GM18520 (cell line): Measurements from ENCODE around the gene NPIPA5.
"Not testable (repeated sequence)": the region's sequence is repeated elsewhere in the genome, so short reads cannot be mapped to it uniquely, and the experiment has no call there.

Experiments
- ATAC-seq: cut with Tn5 transposase; IDR thresholded peaks from one replicate; pipeline ENCODE4 v1.9.1; 2021; ENCODE audit not compliant: unreplicated experiment

The NPIPA5 gene

GRCh38 chr16:15378194-15378593 is at the start of gene NPIPA5:
Gene NPIPA5 (minus strand): TSS chr16:15378294. CDS start chr16:15378294, 0 bp downstream.
- ATAC-seq: not testable (repeated sequence)

GRCh38 chr16:15427648-15428239 is 49.6 kb upstream of the NPIPA5 start:
- ATAC-seq: no peak

- ATAC-seq: no peak
These were observed 48.7 kb upstream of the NPIPA5 start for GRCh38 chr16:15426796-15427195.

GRCh38 chr16:15425861-15426260 is 47.8 kb upstream of the NPIPA5 start:
- no peak for ATAC-seq

DNA sequence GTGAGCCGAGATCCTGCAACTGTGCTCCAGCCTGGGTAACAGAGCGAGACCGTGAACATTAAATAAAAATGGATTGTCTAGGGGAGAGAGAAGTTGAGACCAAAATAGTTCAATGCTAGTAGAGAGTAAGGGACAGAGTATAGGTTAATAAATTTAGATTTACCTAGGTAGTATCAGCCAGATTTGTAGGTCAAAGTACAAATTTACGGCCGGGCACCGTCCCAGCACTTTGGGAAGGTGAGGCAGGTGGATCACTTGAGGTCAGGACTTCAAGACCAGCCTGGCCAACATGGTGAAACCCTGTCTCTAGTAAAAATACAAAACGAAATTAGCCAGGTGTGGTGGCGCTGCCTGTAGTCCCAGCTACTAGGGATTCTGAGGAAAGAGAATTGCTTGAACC is 44.1 kb upstream of the NPIPA5 start:
- no peak for ATAC-seq

GRCh38 chr16:15421696-15422095 is 43.6 kb upstream of the NPIPA5 start:
- ATAC-seq: not testable (repeated sequence)

GRCh38 chr16:15418206-15418605 is 40.1 kb upstream of the NPIPA5 start:
- ATAC-seq: no peak

DNA sequence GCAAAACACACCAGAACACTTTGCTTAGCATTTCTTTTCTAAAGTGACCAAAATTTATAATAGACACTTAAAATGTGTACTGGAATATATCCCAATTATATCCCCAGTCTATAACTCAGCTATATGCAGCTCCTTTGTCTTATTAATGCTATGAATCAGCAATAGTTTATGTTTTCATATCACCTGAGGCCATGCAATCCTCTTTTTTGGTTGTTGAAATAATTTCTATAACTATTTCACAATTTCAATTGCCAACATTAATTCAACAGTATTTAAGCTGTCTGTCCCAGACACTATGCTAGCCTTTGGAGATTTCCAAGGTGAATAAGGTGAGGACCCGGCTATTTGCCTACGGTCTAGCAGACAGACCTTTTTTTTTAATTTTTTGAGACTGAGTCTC is 39.1 kb upstream of the NPIPA5 start:
- ATAC-seq: no peak

DNA sequence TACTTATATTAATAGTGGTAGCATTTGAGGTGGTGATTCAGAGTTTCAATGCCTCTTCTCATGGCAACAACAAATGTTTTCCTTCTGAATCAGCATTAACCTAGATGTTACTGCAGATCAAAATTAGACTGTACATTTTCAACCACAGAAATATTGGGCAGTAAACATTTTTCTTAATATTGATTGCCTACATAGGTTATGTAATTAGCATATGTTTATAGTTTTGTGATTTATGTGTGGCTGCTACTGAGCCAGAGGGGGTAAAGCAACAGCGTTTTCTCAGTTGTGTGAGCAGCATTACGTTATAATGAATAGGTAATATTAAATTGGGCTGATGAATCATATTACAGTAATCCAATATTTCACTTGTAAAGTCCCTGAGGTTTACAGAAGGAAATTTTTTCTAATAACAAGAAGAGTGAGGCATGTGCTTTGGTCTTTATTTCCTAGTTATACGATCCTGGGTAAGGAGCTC is 37.5 kb upstream of the NPIPA5 start:
- ATAC-seq: no peak

DNA sequence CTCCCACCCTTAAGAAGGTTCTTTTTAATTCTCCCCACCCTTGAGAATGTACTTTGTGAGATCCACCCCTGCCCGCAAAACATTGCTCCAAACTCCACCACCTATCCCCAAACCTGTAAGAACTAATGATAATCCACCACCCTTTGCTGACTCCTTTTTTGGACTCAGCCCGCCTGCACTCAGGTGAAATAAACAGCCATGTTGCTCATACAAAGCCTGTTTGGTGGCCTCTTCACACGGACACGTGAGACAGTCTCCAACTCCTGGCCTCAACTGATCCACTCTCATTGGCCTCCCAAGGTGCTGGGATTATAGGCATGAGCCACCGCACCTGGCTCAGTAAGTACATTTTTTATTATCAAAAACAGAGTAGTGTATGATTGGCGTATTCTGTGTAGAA is 31.4 kb upstream of the NPIPA5 start:
- not testable (repeated sequence) for ATAC-seq

- ATAC-seq: not testable (repeated sequence)
These were observed 29.7 kb upstream of the NPIPA5 start for GRCh38 chr16:15407756-15408155.

GRCh38 chr16:15404792-15405191 is 26.7 kb upstream of the NPIPA5 start:
- no peak for ATAC-seq

GRCh38 chr16:15404091-15404490 is 26.0 kb upstream of the NPIPA5 start:
- ATAC-seq: not testable (repeated sequence)

DNA sequence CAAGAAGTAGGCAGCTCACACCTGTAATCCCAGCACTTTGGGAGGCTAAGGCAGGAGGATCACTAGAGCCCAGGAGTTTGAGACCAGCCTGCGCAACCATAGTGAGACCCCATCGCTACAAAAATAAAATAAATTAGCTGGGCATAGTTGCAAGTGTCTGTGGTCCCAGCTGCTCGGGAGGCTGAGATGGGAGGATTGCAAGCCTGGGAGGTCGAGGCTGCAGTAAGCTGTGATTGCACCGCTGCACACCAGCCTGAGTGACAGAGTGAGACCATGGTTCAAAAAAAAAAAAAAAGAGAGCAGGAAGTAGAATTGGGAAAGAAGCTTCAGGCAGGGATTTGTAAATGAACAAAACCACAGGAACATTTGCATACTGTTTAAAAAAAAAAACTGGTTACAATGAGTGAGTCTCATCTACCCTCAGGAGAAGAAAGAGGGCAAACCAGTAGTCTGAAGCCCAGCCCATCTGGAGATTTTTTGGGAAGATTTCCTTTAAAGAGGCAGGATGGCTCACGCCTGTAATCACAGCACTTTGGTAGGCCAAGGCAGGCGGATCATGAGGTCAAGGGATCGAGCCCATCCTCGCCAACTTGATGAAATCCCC is 25.4 kb upstream of the NPIPA5 start:
- ATAC-seq: no peak

GRCh38 chr16:15401972-15402371 is 23.9 kb upstream of the NPIPA5 start:
- no peak for ATAC-seq

GRCh38 chr16:15400314-15400713 is 22.2 kb upstream of the NPIPA5 start:
- not testable (repeated sequence) for ATAC-seq

GRCh38 chr16:15399317-15399716 is 21.2 kb upstream of the NPIPA5 start:
- ATAC-seq: no peak

GRCh38 chr16:15398618-15399316 is 20.7 kb upstream of the NPIPA5 start:
- no peak for ATAC-seq

DNA sequence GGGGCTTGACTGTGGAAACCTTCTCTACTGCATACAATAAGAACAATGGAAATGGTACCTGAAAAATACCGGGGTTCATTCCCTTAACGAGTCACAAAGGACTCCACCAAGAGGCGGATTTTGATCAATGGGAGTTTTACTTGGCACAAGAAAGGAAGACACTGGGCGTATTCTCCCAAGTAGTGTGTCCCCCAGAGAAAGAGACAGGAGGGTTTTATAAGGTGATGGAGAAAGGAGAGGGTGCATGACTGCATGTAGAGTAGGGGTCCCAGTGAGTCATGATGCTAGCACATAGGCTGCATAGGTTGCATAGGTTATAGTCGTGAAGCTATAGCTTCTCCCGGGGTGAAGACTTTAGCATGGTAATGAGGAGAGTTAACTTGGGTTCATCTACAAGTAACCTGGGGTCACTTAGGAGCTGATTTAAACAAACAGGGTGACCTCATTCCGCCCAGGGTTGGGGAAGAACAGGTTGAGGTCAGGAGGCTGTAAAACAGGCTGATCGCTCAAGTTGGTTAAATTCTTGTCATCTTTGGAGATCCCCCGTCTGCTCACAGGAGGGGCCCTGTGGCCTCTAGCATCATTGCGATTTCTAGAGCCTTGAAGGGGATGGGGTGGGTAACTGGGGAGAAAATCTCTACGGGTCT is 19.0 kb upstream of the NPIPA5 start:
- no peak for ATAC-seq

DNA sequence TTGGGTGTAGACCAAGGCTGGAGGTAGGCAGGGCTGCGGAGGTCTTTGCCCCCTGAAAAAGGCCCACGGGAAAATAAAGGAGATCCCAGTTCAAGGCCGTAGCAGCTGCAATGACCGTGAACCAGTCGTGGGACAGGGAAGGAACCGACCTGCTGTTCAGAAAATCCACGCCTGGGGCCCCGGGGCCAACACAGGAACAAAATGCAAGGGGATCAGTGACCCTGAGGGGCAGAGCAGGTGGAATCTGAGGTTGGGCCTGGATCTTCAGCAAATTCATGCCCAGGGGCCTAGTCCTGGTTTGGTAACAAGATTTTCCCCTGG is 18.4 kb upstream of the NPIPA5 start:
- not testable (repeated sequence) for ATAC-seq

- ATAC-seq: not testable (repeated sequence)
These were observed 17.8 kb upstream of the NPIPA5 start, which contains the start of gene MPV17L for GRCh38 chr16:15395631-15396508. Gene MPV17L (plus strand): TSS chr16:15395754. CDS start chr16:15395898, 144 bp downstream.
